CD4-positive, alpha-beta T cell (primary cell): ENCODE results near the gene MAGEB4. TPM values are rescaled to one million over a fixed set of nuclear protein-coding genes. Genes with fewer than 3 reads are reported as not detected.

Source experiments
- ATAC-seq: fragments of 200-7000 bp; cut with Tn5 transposase; one replicate; pipeline ENCODE4 v1.10.0; 2022; ENCODE audit warnings: mild to moderate bottlenecking; ENCODE audit not compliant: poor library complexity
- CTCF ChIA-PET: fragments of 350-600 bp; sonication (Branson Sonifier 250); formaldehyde crosslinking; loops from one replicate; lab custom pipeline; 2021; ENCODE audit warnings: antibody characterized with exemption, inconsistent platforms; lab: Charles Lee
- POLR2A ChIA-PET: fragments of 350-600 bp; sonication (Branson Sonifier 250); formaldehyde crosslinking; loops from one replicate; lab custom pipeline; 2021; ENCODE audit warnings: antibody characterized with exemption, inconsistent platforms; lab: Charles Lee
- DNase-seq, 14 experiments: peaks; one replicate each; pipeline ENCODE4 v3.0.0-alpha.2; 2013 to 2020; ENCODE audit warnings: mixed read lengths in 2 of 14
- H3K27ac ChIP-seq, 2 donors: one replicate each; pipeline versions ENCODE4 v1.5.1 to v1.7.0; 2013; ENCODE audit warnings: low read length in 2 of 2, low read depth in 1 of 2, mild to moderate bottlenecking in 1 of 2
- H3K27me3 ChIP-seq, 2 experiments: 1 replicate in 1 of 2; 2 replicates in 1 of 2; pipeline versions ENCODE4 v1.6.1 to v1.7.0; 2013; ENCODE audit warnings: low read length in 2 of 2, control low read depth in 1 of 2, mild to moderate bottlenecking in 1 of 2, moderate library complexity in 1 of 2; ENCODE audit not compliant: insufficient read depth in 2 of 2, control insufficient read depth in 1 of 2
- H3K36me3 ChIP-seq: one replicate; pipeline ENCODE4 v1.6.1; 2013; ENCODE audit warnings: low read length, control low read depth; ENCODE audit not compliant: insufficient read depth
- H3K4me1 ChIP-seq: one replicate; pipeline ENCODE4 v1.6.1; 2013; ENCODE audit warnings: low read length, control low read depth; ENCODE audit not compliant: insufficient read depth
- H3K4me3 ChIP-seq: one replicate; pipeline ENCODE4 v1.5.1; 2013; ENCODE audit warnings: mild to moderate bottlenecking, low read length, moderate library complexity
- H3K9me3 ChIP-seq, 2 experiments: 1 replicate in 1 of 2; 2 replicates in 1 of 2; pipeline versions ENCODE4 v1.6.1 to v1.7.0; 2013; ENCODE audit warnings: low read length in 2 of 2, mild to moderate bottlenecking in 2 of 2, control low read depth in 1 of 2, moderate library complexity in 1 of 2; ENCODE audit not compliant: control insufficient read depth in 1 of 2, insufficient read depth in 1 of 2
- H3K27ac Mint-ChIP-seq: one replicate; pipeline ENCODE4 v1.8.0; 2020; ENCODE audit warnings: mixed read lengths
- H3K27me3 Mint-ChIP-seq: one replicate; pipeline ENCODE4 v1.8.0; 2021; ENCODE audit warnings: mixed read lengths
- H3K36me3 Mint-ChIP-seq: one replicate; pipeline ENCODE4 v1.8.0; 2021; ENCODE audit warnings: low read depth, mixed read lengths
- H3K4me1 Mint-ChIP-seq: one replicate; pipeline ENCODE4 v1.8.0; 2021; ENCODE audit warnings: low read depth, mixed read lengths
- H3K4me3 Mint-ChIP-seq: one replicate; pipeline ENCODE4 v1.8.0; 2020; ENCODE audit warnings: mild to moderate bottlenecking, mixed read lengths
- H3K9me3 Mint-ChIP-seq: one replicate; pipeline ENCODE4 v1.8.0; 2020; ENCODE audit warnings: mixed read lengths
- intact Hi-C, 2 experiments: fragments of 100-400 bp; cut with DNase I in 1 of 2; cut with micrococcal nuclease in 1 of 2; formaldehyde crosslinking; loops; one replicate each; pipeline versions ENCODE4 v1.15.1 to v1.9.0; 2023 to 2025; cut with DNase I, micrococcal nuclease
- total RNA-seq, 174 experiments: library from RNA in 2 of 174; stranded (reverse) in 2 of 174; gene quantifications; one replicate each; pipeline ENCODE4 v1.2.3 and lab custom pipeline; 2021 to 2026
- TF ChIP-seq, protein P1 (sequence below): fragments of 200-600 bp; IDR thresholded peaks from one replicate; pipeline ENCODE4 v1.8.0; 2022; ENCODE audit warnings: antibody characterized with exemption, mild to moderate bottlenecking

Gene MAGEB4
- total RNA-seq, 2 experiments from 2014 or later = not detected

DNA sequence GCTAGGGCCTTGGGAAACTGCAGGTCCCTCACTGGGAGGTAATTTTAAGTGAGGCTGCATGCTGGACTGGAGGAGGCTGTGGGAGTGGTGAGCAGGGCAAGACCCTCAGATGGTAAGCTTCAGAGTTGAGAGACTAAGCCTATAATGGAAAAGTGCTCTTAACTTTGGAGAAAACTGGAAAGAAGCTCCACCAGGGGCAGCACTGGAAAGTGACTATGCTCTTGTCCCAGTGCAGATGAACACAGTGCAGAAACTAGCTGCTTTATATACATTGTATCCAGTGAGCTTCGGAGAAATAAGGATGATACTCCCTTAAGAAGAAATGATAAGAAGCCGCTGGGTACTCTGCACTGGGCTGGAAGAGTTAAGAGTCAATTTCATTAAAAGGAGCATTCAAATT, 29.6 kb upstream of the MAGEB4 start:
- H3K4me1 Mint-ChIP-seq = no peaks in the 10 kb centered on the region

DNA sequence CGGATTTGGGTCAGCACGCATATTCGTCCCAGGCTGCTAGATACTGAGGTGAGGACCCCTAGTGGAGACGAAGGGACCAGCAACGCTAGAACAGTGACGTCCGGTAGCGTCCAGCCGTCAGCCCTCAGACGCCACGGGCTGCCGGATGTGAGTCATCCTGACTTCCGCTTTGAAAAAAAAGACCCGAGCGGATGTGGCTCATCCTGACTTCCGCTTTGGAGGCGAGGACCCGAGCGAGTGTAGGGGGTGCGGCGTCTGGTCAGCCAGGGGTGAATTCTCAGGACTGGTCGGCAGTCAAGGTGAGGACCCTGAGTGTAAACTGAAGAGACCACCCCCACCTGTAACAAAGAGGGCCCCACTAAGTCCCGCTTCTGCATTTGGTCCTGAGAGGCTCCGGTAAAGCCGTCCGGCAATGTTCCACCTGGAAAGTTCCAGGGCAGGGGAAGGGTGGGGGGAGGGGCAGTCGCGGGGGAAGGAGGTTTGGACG, 26.4 kb upstream of the MAGEB4 start, which contains the start of gene MAGEB2:
Gene MAGEB2 (plus strand): TSS at position 207 of the 487 bp plus-strand sequence. CDS start 3,018 bp downstream, outside the sequence.
- H3K4me1 ChIP-seq = no peaks in the 10 kb centered on the region
- Mint-ChIP-seq H3K27ac (no peak within 1 kb of the TSS), H3K4me1 (no peaks in the 10 kb centered on the region), H3K4me3 (no peak within 1 kb of the TSS), H3K27me3 (no peaks in the 10 kb centered on the region), H3K36me3 (no peaks in the 10 kb centered on the region), H3K9me3 (no peaks in the 10 kb centered on the region)
- ChIA-PET POLR2A (no interaction called here), CTCF (no interaction called here)
- no peak within 1 kb of the TSS for H3K4me3 ChIP-seq
- H3K27ac ChIP-seq = no peak within 1 kb of the TSS
- TF ChIP-seq, protein P1, sequence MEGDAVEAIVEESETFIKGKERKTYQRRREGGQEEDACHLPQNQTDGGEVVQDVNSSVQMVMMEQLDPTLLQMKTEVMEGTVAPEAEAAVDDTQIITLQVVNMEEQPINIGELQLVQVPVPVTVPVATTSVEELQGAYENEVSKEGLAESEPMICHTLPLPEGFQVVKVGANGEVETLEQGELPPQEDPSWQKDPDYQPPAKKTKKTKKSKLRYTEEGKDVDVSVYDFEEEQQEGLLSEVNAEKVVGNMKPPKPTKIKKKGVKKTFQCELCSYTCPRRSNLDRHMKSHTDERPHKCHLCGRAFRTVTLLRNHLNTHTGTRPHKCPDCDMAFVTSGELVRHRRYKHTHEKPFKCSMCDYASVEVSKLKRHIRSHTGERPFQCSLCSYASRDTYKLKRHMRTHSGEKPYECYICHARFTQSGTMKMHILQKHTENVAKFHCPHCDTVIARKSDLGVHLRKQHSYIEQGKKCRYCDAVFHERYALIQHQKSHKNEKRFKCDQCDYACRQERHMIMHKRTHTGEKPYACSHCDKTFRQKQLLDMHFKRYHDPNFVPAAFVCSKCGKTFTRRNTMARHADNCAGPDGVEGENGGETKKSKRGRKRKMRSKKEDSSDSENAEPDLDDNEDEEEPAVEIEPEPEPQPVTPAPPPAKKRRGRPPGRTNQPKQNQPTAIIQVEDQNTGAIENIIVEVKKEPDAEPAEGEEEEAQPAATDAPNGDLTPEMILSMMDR = no peak
- intact Hi-C loops = no loop called here
- H3K27me3 ChIP-seq = no peaks in the 10 kb centered on the region
- DNase-seq = no peak
- H3K36me3 ChIP-seq = no peaks in the 10 kb centered on the region
- no peak for ATAC-seq
- peaks cover 0 to 6% of the 10 kb centered on the region in 2 experiments for H3K9me3 ChIP-seq

More for the DNA sequence above, 29.6 kb upstream of the MAGEB4 start:
- Histone ChIP-seq H3K4me1 (no peaks in the 10 kb centered on the region), H3K27me3 (no peaks in the 10 kb centered on the region), H3K27ac (no peak overlapping the region), H3K36me3 (no peaks in the 10 kb centered on the region), H3K9me3 (peaks cover 0 to 6% of the 10 kb centered on the region in 2 experiments), H3K4me3 (no peak overlapping the region)
- DNase-seq (no peak), ATAC-seq (no peak)
- intact Hi-C loops = no loop called here
- H3K27ac Mint-ChIP-seq = no peak overlapping the region
- no peaks in the 10 kb centered on the region for H3K9me3 Mint-ChIP-seq
- no peaks in the 10 kb centered on the region for H3K27me3 Mint-ChIP-seq
- TF ChIP-seq, protein P1 = no peak
- POLR2A ChIA-PET = no interaction called here
- H3K36me3 Mint-ChIP-seq = no peaks in the 10 kb centered on the region
- no peak overlapping the region for H3K4me3 Mint-ChIP-seq
- CTCF ChIA-PET = no interaction called here

DNA sequence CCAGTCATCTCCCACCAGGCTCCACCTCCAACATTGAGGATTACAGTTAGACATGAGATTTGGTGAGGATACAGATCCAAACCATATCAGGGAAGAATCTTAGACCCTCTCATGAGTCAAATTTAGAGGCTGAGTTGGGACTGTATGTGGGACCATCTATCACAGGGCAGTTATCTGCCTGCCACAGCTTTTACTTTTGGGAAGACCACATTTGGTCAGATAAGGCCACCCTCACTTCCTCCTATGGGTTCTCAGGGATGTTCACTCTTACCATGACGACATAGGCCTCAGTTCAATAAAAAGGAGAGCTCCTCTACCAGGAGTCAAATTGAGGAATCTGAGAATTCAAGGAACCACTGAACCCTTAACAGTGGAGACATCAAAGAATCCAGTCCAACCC, 24.3 kb upstream of the MAGEB4 start:
- Histone ChIP-seq H3K27ac (no peak overlapping the region), H3K4me1 (no peaks in the 10 kb centered on the region), H3K9me3 (peaks cover 0 to 6% of the 10 kb centered on the region in 2 experiments), H3K27me3 (no peaks in the 10 kb centered on the region), H3K4me3 (no peak overlapping the region), H3K36me3 (no peaks in the 10 kb centered on the region)
- Mint-ChIP-seq H3K36me3 (no peaks in the 10 kb centered on the region), H3K27ac (no peak overlapping the region), H3K4me3 (no peak overlapping the region), H3K27me3 (no peaks in the 10 kb centered on the region), H3K9me3 (no peaks in the 10 kb centered on the region), H3K4me1 (no peaks in the 10 kb centered on the region)
- no peak for ATAC-seq
- POLR2A ChIA-PET = no interaction called here
- TF ChIP-seq, protein P1 = no peak
- no peak for DNase-seq
- CTCF ChIA-PET = no interaction called here
- intact Hi-C loops = no loop called here
